ENCODE results near the gene ICAM5. TPM values are rescaled to one million over a fixed set of nuclear protein-coding genes. Genes with fewer than 3 reads are reported as not detected.

The ICAM5 gene
- total and polyA plus RNA-seq, 9 of the 15 experiments (the other 6 are each of a cell fraction or from before 2014, with no cell fraction given), result 0.10 to 114 (median 13.7) TPM

DNA sequence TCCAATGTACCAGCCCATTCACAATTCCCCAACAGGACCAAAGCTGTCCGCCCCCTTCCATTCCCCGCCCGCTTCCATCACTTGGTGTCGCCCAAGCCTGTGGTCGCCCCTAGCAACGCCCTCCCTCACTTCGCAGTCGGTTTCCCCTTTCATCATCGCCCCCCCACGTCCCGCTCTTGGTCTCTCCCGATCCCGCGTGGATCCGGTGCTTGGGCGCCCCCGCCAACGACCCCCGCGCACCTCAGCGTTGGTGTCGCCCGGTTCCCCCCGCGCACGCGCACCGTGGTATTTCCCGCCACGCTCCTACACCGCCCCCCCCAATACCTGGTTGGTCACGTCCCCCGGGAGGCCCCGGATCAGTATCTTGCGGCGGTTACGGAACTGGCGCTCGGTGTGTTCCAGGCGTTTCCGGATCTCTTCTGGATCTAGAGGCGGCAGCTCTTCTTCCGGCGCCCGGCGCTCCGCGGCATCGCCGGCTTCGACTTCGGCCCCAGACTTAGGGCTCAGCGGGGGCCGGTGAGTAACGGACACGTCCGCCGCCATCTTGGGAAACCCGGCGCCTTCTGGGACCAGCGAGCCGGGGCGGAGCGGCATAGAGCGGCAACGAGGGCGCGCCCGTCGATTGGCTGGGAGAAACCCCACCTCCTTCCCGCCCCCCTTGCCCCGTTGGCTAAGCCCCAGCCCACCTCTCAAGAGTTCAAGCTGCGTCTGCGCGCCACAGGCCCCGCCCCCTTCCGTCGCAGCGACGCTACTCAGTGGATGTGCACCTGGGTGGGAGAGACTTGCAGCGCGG lies 43.4 kb downstream of the ICAM5 start, which contains the start of gene RAVER1:
Gene RAVER1 (minus strand): TSS at position 565 of the 793 bp plus-strand sequence. CDS start 22 bp downstream, at position 543.
- Histone ChIP-seq H3K4me3 (peak within 1 kb of the TSS; percentile 93), H4K20me1 (replicated peaks; ENCODE audit: control insufficient read depth, insufficient read depth, low read length) (peaks cover 10% of the 10 kb centered on the region; the same call in 1 of the 2 replicates), H3K27me3 (ENCODE audit: control insufficient read depth in 2 of 2, insufficient read depth in 2 of 2, low read length in 2 of 2) (no peaks in the 10 kb centered on the region), H3K9me3 (replicated peaks; ENCODE audit: control insufficient read depth, insufficient read depth, low read depth, low read length) (no peaks in the 10 kb centered on the region), H3K4me2 (ENCODE audit: insufficient read depth, low read length) (peak within 1 kb of the TSS; percentile 92), H3K36me3 (ENCODE audit: control insufficient read depth, insufficient read depth, low read length) (peaks cover 40% of the 10 kb centered on the region), H3K27ac (ENCODE audit: extremely low read depth, low read depth, low read length) (peak within 1 kb of the TSS; percentile 98), H3K9ac (ENCODE audit: insufficient read depth in 1 of 2, low read depth in 2 of 2, low read length in 2 of 2) (peak within 1 kb of the TSS; percentile 96 to 99), H3K9me1 (ENCODE audit: control insufficient read depth, insufficient read depth, low read length) (no peaks in the 10 kb centered on the region), H3K4me1 (replicated peaks in 1 of 2; ENCODE audit: control insufficient read depth in 2 of 2, insufficient read depth in 2 of 2, low read length in 2 of 2) (peaks cover 15 to 54% of the 10 kb centered on the region in 2 experiments; a peak in 4 of 5 replicates), H3K79me2 (ENCODE audit: control insufficient read depth, insufficient read depth, low read length) (peaks cover 72% of the 10 kb centered on the region), H2AFZ (ENCODE audit: low read depth, low read length) (peak within 1 kb of the TSS; percentile 86)
- DNase-seq (ENCODE audit: extremely low read depth in 1 of 4, low spot score in 3 of 4), result peak; percentile 96 to 99 (median 98)
- ChIA-PET POLR2A (interaction anchor here (0.6 to 3.9 kb wide), 15 partner anchors 9 to 234 kb away, joined by 3 to 29 read pairs (median 6); partner anchors contain the start of genes FDX2, ICAM5 and TYK2), CTCF (ENCODE audit: low intra/inter-chr PET ratio) (no interaction called here)
- WGBS (ENCODE audit: insufficient coverage, low coverage, missing lambda C conversion rate), result under 1% methylated on average over 49 of the region's 82 CpGs
- BruUV-seq (replicated peaks), result TSS peak; percentile 66
- FAIRE-seq, result peak; percentile 99
- peak; percentile 91 for ATAC-seq
- intact Hi-C loops (cut with micrococcal nuclease), result loop anchor here (1.0 to 2.0 kb wide), 4 partner anchors 17 to 246 kb away; partner anchors contain the start of genes FDX2, ICAM1, ICAM5 and SHFL
- in situ Hi-C loops (cut with MboI), result no loop called here
- TF ChIP-seq, protein P1, sequence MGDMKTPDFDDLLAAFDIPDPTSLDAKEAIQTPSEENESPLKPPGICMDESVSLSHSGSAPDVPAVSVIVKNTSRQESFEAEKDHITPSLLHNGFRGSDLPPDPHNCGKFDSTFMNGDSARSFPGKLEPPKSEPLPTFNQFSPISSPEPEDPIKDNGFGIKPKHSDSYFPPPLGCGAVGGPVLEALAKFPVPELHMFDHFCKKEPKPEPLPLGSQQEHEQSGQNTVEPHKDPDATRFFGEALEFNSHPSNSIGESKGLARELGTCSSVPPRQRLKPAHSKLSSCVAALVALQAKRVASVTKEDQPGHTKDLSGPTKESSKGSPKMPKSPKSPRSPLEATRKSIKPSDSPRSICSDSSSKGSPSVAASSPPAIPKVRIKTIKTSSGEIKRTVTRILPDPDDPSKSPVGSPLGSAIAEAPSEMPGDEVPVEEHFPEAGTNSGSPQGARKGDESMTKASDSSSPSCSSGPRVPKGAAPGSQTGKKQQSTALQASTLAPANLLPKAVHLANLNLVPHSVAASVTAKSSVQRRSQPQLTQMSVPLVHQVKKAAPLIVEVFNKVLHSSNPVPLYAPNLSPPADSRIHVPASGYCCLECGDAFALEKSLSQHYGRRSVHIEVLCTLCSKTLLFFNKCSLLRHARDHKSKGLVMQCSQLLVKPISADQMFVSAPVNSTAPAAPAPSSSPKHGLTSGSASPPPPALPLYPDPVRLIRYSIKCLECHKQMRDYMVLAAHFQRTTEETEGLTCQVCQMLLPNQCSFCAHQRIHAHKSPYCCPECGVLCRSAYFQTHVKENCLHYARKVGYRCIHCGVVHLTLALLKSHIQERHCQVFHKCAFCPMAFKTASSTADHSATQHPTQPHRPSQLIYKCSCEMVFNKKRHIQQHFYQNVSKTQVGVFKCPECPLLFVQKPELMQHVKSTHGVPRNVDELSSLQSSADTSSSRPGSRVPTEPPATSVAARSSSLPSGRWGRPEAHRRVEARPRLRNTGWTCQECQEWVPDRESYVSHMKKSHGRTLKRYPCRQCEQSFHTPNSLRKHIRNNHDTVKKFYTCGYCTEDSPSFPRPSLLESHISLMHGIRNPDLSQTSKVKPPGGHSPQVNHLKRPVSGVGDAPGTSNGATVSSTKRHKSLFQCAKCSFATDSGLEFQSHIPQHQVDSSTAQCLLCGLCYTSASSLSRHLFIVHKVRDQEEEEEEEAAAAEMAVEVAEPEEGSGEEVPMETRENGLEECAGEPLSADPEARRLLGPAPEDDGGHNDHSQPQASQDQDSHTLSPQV (IDR thresholded peaks at IDR 0.05), result no peak
- TF ChIP-seq SNIP1 (IDR thresholded peaks at IDR 0.05; ENCODE audit: low read depth) (no peak), SMAD4 (CRISPR knock-in tag; conservative IDR thresholded peaks at IDR 0.05) (peak; percentile 70), ELF2 (CRISPR knock-in tag; IDR thresholded peaks at IDR 0.05) (peak; percentile 72), ELF4 (CRISPR knock-in tag; IDR thresholded peaks at IDR 0.05) (0 out of 2 replicates have a peak, but pooled peaks have one; percentile 63), NFIC (IDR thresholded peaks at IDR 0.05) (peak; percentile 32; the same call in 1 of the 2 replicates), TAF9B (IDR thresholded peaks at IDR 0.05; ENCODE audit: partially characterized antibody) (peak; percentile 96), E2F8 (IDR thresholded peaks at IDR 0.05; ENCODE audit: low read depth, partially characterized antibody) (peak; percentile 95), EZH2 (IDR thresholded peaks at IDR 0.05; ENCODE audit: borderline replicate concordance, low read depth, low read length) (no peak), KDM4B (IDR thresholded peaks at IDR 0.05; ENCODE audit: borderline replicate concordance in 2 of 2, low read depth in 1 of 2) (peak in 1 of 2 experiments; percentile 39; a peak in 1 of 4 replicates)
- TF ChIP-seq, protein P2, sequence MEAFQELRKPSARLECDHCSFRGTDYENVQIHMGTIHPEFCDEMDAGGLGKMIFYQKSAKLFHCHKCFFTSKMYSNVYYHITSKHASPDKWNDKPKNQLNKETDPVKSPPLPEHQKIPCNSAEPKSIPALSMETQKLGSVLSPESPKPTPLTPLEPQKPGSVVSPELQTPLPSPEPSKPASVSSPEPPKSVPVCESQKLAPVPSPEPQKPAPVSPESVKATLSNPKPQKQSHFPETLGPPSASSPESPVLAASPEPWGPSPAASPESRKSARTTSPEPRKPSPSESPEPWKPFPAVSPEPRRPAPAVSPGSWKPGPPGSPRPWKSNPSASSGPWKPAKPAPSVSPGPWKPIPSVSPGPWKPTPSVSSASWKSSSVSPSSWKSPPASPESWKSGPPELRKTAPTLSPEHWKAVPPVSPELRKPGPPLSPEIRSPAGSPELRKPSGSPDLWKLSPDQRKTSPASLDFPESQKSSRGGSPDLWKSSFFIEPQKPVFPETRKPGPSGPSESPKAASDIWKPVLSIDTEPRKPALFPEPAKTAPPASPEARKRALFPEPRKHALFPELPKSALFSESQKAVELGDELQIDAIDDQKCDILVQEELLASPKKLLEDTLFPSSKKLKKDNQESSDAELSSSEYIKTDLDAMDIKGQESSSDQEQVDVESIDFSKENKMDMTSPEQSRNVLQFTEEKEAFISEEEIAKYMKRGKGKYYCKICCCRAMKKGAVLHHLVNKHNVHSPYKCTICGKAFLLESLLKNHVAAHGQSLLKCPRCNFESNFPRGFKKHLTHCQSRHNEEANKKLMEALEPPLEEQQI (IDR thresholded peaks at IDR 0.05), result no peak

Data from K562 (cell line).